Sigmoid colon (tissue), 7 donors: Measurements from ENCODE around the gene CCDC80. TPM values are rescaled to one million over a fixed set of nuclear protein-coding genes. Genes with fewer than 3 reads are reported as not detected.

ENCODE experiments used
- DNase-seq: peaks from one replicate; pipeline ENCODE4 v3.0.0-alpha.2; 2019
- H3K27ac ChIP-seq, 4 donors: fragments of 200-600 bp; sonication (generic); one replicate each; pipeline ENCODE4 v1.5.1; 2016 to 2019; ENCODE audit warnings: mild to moderate bottlenecking in 1 of 4
- H3K27me3 ChIP-seq, 3 donors: fragments of 200-600 bp; sonication (generic); one replicate each; pipeline ENCODE4 v1.5.1; 2019; ENCODE audit warnings: mild to moderate bottlenecking in 1 of 3
- H3K36me3 ChIP-seq, 4 donors: fragments of 200-600 bp; sonication (generic); one replicate each; pipeline ENCODE4 v1.5.1; 2016 to 2019
- H3K4me1 ChIP-seq, 4 donors: fragments of 200-600 bp; sonication (generic); one replicate each; pipeline ENCODE4 v1.5.1; 2017 to 2019
- H3K4me3 ChIP-seq, 4 donors: fragments of 200-600 bp; sonication (generic); one replicate each; pipeline ENCODE4 v1.5.1; 2017 to 2019; ENCODE audit warnings: mild to moderate bottlenecking in 2 of 4, moderate library complexity in 1 of 4
- H3K9me3 ChIP-seq, 4 donors: fragments of 200-600 bp in 3 of 4; sonication (generic) in 3 of 4; one replicate each; pipeline versions ENCODE4 v1.5.1 to v1.6.1; 2013 to 2019
- CTCF ChIP-seq, 4 experiments: fragments of 450-650 bp in 3 of 4; fragments of 200-600 bp in 1 of 4; IDR thresholded peaks; one replicate each; pipeline ENCODE4 v1.5.1; 2016 to 2019; ENCODE audit warnings: antibody characterized with exemption in 4 of 4, mild to moderate bottlenecking in 3 of 4, moderate library complexity in 2 of 4
- EP300 ChIP-seq, 4 donors: sonication (generic); formaldehyde crosslinking; IDR thresholded peaks; one replicate each; pipeline ENCODE4 v1.6.1; 2017; ENCODE audit warnings: antibody characterized with exemption in 4 of 4
- POLR2A ChIP-seq, 2 donors: fragments of 450-650 bp; IDR thresholded peaks; one replicate each; pipeline ENCODE4 v1.6.1; 2016; ENCODE audit warnings: antibody characterized with exemption in 2 of 2, mild to moderate bottlenecking in 2 of 2, moderate library complexity in 2 of 2
- POLR2AphosphoS5 ChIP-seq, 4 donors: sonication (generic); formaldehyde crosslinking; IDR thresholded peaks; one replicate each; pipeline ENCODE4 v1.6.1; 2017; ENCODE audit warnings: antibody characterized with exemption in 4 of 4
- WGBS, 2 donors: extraction: QIAGEN DNeasy Blood & Tissue Kit; methylation state at CpG; one replicate each; pipeline ENCODE4 v1.1.7; 2013; 5-methylcytosine and 5-hydroxymethylcytosine counted together
- intact Hi-C: fragments of 100-400 bp; cut with DNase I; formaldehyde crosslinking; loops from one replicate; pipeline ENCODE4 v1.15.1; 2023
- polyA plus RNA-seq, 3 donors: library from polyadenylated mRNA; stranded (reverse); fragments of 200-250 nt; gene quantifications; one replicate each; pipeline ENCODE4 v1.2.3, GENCODE V29; 2013
- total RNA-seq, 4 donors: library from RNA; depleted of rRNA; stranded (reverse); fragments of >200 nt; gene quantifications; one replicate each; pipeline ENCODE4 v1.1.0, GENCODE V29; 2016
- donor health status: healthy with polysubstance abuse.
- donor health status: Bipolar disorder and iron deficiency.
- donor health status: healthy.

CCDC80 gene
- total and polyA plus RNA-seq, 7 donors, result 1.8 to 201 (median 30.0) TPM

GRCh38 chr3:112632596-112632995 lies 8.3 kb downstream of the CCDC80 start:
- H3K4me3 ChIP-seq, result no peak overlapping the region

GRCh38 chr3:112631257-112631656 lies 9.7 kb downstream of the CCDC80 start:
- no peak for DNase-seq
- H3K27me3 ChIP-seq, result no peaks in the 10 kb centered on the region
- peak overlapping the region; percentile 58 to 86 (median 72) for H3K27ac ChIP-seq
- H3K36me3 ChIP-seq, result no peaks in the 10 kb centered on the region
- TF ChIP-seq CTCF (IDR thresholded peaks at IDR 0.05), result no peak
- no peak for TF ChIP-seq POLR2A (IDR thresholded peaks at IDR 0.05)
- TF ChIP-seq POLR2AphosphoS5 (IDR thresholded peaks at IDR 0.05), result no peak
- no peak for TF ChIP-seq EP300 (IDR thresholded peaks at IDR 0.05)
- peaks cover 2 to 94% (median 62%) of the 10 kb centered on the region in 4 donors for H3K4me1 ChIP-seq
- no peaks in the 10 kb centered on the region for H3K9me3 ChIP-seq
- H3K4me3 ChIP-seq, result no peak overlapping the region
- WGBS, 2 donors, result 79 to 87% methylated on average over 3 of the region's 3 CpGs
- intact Hi-C loops, result loop anchor here (10.0 kb wide), 3 partner anchors 524 to 774 kb away; no protein-coding TSS in a partner anchor

More at GRCh38 chr3:112632596-112632995, 8.3 kb downstream of the CCDC80 start:
- Histone ChIP-seq H3K27ac (peak overlapping the region; percentile 80 to 86 (median 84)), H3K27me3 (no peaks in the 10 kb centered on the region), H3K36me3 (no peaks in the 10 kb centered on the region), H3K9me3 (no peaks in the 10 kb centered on the region), H3K4me1 (peaks cover 2 to 97% (median 74%) of the 10 kb centered on the region in 4 donors)
- intact Hi-C loops, result loop anchor here (10.0 kb wide), 3 partner anchors 522 to 772 kb away; no protein-coding TSS in a partner anchor
- DNase-seq, result no peak
- TF ChIP-seq EP300 (IDR thresholded peaks at IDR 0.05) (no peak), POLR2AphosphoS5 (IDR thresholded peaks at IDR 0.05) (no peak), CTCF (IDR thresholded peaks at IDR 0.05) (no peak), POLR2A (IDR thresholded peaks at IDR 0.05) (no peak)
- WGBS, 2 donors, result 51 to 54% methylated on average over 4 of the region's 4 CpGs

- WGBS, 2 donors, result 51 to 59% methylated on average over 7 of the region's 7 CpGs
- TF ChIP-seq POLR2A (IDR thresholded peaks at IDR 0.05), result no peak
- TF ChIP-seq EP300 (IDR thresholded peaks at IDR 0.05), result peak in 2 of 4 donors; percentile 20 to 65
- peak; percentile 60 to 77 (median 74) for TF ChIP-seq POLR2AphosphoS5 (IDR thresholded peaks at IDR 0.05)
- TF ChIP-seq CTCF (IDR thresholded peaks at IDR 0.05), result no peak
- H3K36me3 ChIP-seq, result no peaks in the 10 kb centered on the region
- H3K4me1 ChIP-seq, result peaks cover 2 to 79% (median 45%) of the 10 kb centered on the region in 4 donors
- peak overlapping the region; percentile 58 to 86 (median 72) for H3K27ac ChIP-seq
- intact Hi-C loops, result no loop called here
- peak; percentile 94 for DNase-seq
- no peaks in the 10 kb centered on the region for H3K9me3 ChIP-seq
- no peaks in the 10 kb centered on the region for H3K27me3 ChIP-seq
- H3K4me3 ChIP-seq, result no peak overlapping the region
These were observed 11.5 kb downstream of the CCDC80 start for GRCh38 chr3:112629425-112629824.

GRCh38 chr3:112627919-112628466 lies 12.9 kb downstream of the CCDC80 start:
- H3K4me1 ChIP-seq, result peaks cover 0 to 65% (median 36%) of the 10 kb centered on the region in 4 donors
- 23 to 53% methylated on average over 1 of the region's 1 CpG for WGBS, 2 donors
- peak overlapping the region; percentile 27 to 86 (median 72) for H3K27ac ChIP-seq
- DNase-seq, result no peak
- TF ChIP-seq EP300 (IDR thresholded peaks at IDR 0.05) (no peak), POLR2AphosphoS5 (IDR thresholded peaks at IDR 0.05) (no peak), POLR2A (IDR thresholded peaks at IDR 0.05) (no peak), CTCF (IDR thresholded peaks at IDR 0.05) (no peak)
- no peaks in the 10 kb centered on the region for H3K9me3 ChIP-seq
- H3K36me3 ChIP-seq, result no peaks in the 10 kb centered on the region
- no peak overlapping the region for H3K4me3 ChIP-seq
- intact Hi-C loops, result no loop called here
- no peaks in the 10 kb centered on the region for H3K27me3 ChIP-seq
